Endothelial cell of umbilical vein (primary cell): ENCODE measurements around the gene MED29. TPM values are rescaled to one million over a fixed set of nuclear protein-coding genes. Genes with fewer than 3 reads are reported as not detected.
A peak's percentile ranks its signal among the peaks of the same experiment; 100 is the strongest.

Experiments used
- BruUV-seq: library from RNA; stranded (reverse); fragments of 400-500 nt; replicated peaks from 2 replicates; lab custom pipeline; 2021; lab: Mats Ljungman, UMichigan
- CTCF ChIA-PET: fragments of 300-600, 350-600 bp; sonication (Branson Sonifier 250); formaldehyde crosslinking; loops from one replicate; lab custom pipeline; 2021; ENCODE audit warnings: antibody characterized with exemption, inconsistent platforms; lab: Charles Lee
- POLR2A ChIA-PET: fragments of 300-600, 350-600 bp; sonication (Branson Sonifier 250); formaldehyde crosslinking; loops from one replicate; lab custom pipeline; 2021; ENCODE audit warnings: antibody characterized with exemption, inconsistent platforms; lab: Charles Lee
- DNase-seq: peaks from one replicate; pipeline ENCODE4 v3.0.0-alpha.2; 2011; ENCODE audit warnings: low read depth, low spot score
- FAIRE-seq: peaks from 2 replicates; lab custom pipeline; 2011; peaks lifted over from hg19 to GRCh38; lab: Jason Lieb, UNC
- H2AFZ ChIP-seq: 2 replicates; pipeline ENCODE4 v1.6.0; 2012; ENCODE audit warnings: low read depth, low read length, control low read depth, inconsistent platforms
- H3K27ac ChIP-seq: 2 replicates; pipeline ENCODE4 v1.5.1; 2011; ENCODE audit warnings: low read depth, mild to moderate bottlenecking, control low read depth, low read length, moderate library complexity; ENCODE audit not compliant: insufficient read depth
- H3K27me3 ChIP-seq, 2 experiments: 2 replicates each; pipeline versions ENCODE4 v1.6.0 to v1.6.1; 2011; ENCODE audit warnings: low read length in 2 of 2, mixed read lengths in 1 of 2; ENCODE audit not compliant: control insufficient read depth in 2 of 2, insufficient read depth in 2 of 2
- H3K36me3 ChIP-seq, 2 experiments: 2 replicates in 1 of 2; 3 replicates in 1 of 2; pipeline ENCODE4 v1.5.1; 2011; ENCODE audit warnings: low read length in 2 of 2, mild to moderate bottlenecking in 1 of 2, moderate library complexity in 1 of 2; ENCODE audit not compliant: control insufficient read depth in 2 of 2, insufficient read depth in 2 of 2; ENCODE audit errors: extremely low read depth in 1 of 2
- H3K4me1 ChIP-seq: 3 replicates; pipeline ENCODE4 v1.5.1; 2011; ENCODE audit warnings: mild to moderate bottlenecking, low read length; ENCODE audit not compliant: control insufficient read depth, insufficient read depth; ENCODE audit errors: extremely low read depth
- H3K4me2 ChIP-seq: 2 replicates; pipeline ENCODE4 v1.6.1; 2011; ENCODE audit warnings: low read length, control low read depth, mixed read lengths; ENCODE audit not compliant: insufficient read depth
- H3K4me3 ChIP-seq, 3 experiments: fragments of 200-600 bp in 1 of 3; sonication (generic), shearing (Covaris generic) in 1 of 3; replicated peaks in 1 of 3; 2 replicates each; pipeline ENCODE4 v1.5.1; 2011 to 2016; ENCODE audit warnings: control low read depth in 3 of 3, low read length in 3 of 3, mild to moderate bottlenecking in 2 of 3, inconsistent platforms in 1 of 3, low read depth in 1 of 3, moderate library complexity in 1 of 3; ENCODE audit not compliant: insufficient read depth in 1 of 3
- H3K79me2 ChIP-seq: 2 replicates; pipeline ENCODE4 v1.6.0; 2012; ENCODE audit warnings: low read length, inconsistent platforms; ENCODE audit not compliant: control insufficient read depth, insufficient read depth
- H3K9ac ChIP-seq: replicated peaks from 2 replicates; pipeline ENCODE3; 2011; ENCODE audit warnings: low read length, control low read depth; ENCODE audit not compliant: insufficient read depth; ENCODE audit errors: extremely low read depth
- H3K9me1 ChIP-seq: replicated peaks from 3 replicates; pipeline ENCODE4 v1.6.0; 2011; ENCODE audit warnings: mild to moderate bottlenecking, low read length; ENCODE audit not compliant: control insufficient read depth, insufficient read depth; ENCODE audit errors: extremely low read depth
- H3K9me3 ChIP-seq: replicated peaks from 2 replicates; pipeline ENCODE4 v1.5.1; 2012; ENCODE audit warnings: low read length, inconsistent platforms; ENCODE audit not compliant: control insufficient read depth, insufficient read depth
- H4K20me1 ChIP-seq: replicated peaks from 2 replicates; pipeline ENCODE3; 2011; ENCODE audit warnings: mild to moderate bottlenecking, low read length; ENCODE audit not compliant: control insufficient read depth, insufficient read depth; ENCODE audit errors: extremely low read depth
- EZH2 ChIP-seq: IDR thresholded peaks from 2 replicates; pipeline ENCODE4 v1.6.1; 2012; ENCODE audit warnings: borderline replicate concordance, low read depth, mild to moderate bottlenecking, moderate library complexity, low read length, inconsistent platforms; ENCODE audit not compliant: severe bottlenecking
- FOS ChIP-seq: IDR thresholded peaks from 2 replicates; pipeline ENCODE4 v1.6.1; 2011; ENCODE audit warnings: mild to moderate bottlenecking, low read length, moderate library complexity, borderline replicate concordance; ENCODE audit not compliant: insufficient read depth
- GATA2 ChIP-seq: IDR thresholded peaks from 2 replicates; pipeline ENCODE4 v1.7.0; 2011; ENCODE audit warnings: low read depth, mild to moderate bottlenecking, moderate library complexity, mixed read lengths, low read length; ENCODE audit not compliant: insufficient read length, insufficient read depth
- JUN ChIP-seq: IDR thresholded peaks from 2 replicates; pipeline ENCODE4 v1.6.1; 2011; ENCODE audit warnings: borderline replicate concordance, low read depth; ENCODE audit not compliant: insufficient read length, insufficient read depth
- MYC ChIP-seq: IDR thresholded peaks from one replicate; pipeline ENCODE4 v1.6.1; 2011; ENCODE audit warnings: mild to moderate bottlenecking, low read depth, low read length
- POLR2A ChIP-seq: IDR thresholded peaks from 2 replicates; pipeline ENCODE4 v1.6.1; 2012; ENCODE audit warnings: low read depth, mild to moderate bottlenecking, control low read depth, low read length
- POLR2AphosphoS5 ChIP-seq: IDR thresholded peaks from 2 replicates; pipeline ENCODE4 v1.6.1; 2012; ENCODE audit warnings: low read depth, mild to moderate bottlenecking, control low read depth, low read length, moderate library complexity; ENCODE audit not compliant: insufficient read depth
- dilution Hi-C: fragments of 300-500 bp; cut with MboI; formaldehyde crosslinking; loops from one replicate; pipeline ENCODE4 v1.15.0; 2019; ENCODE audit warnings: low sequenced_read_pairs; ENCODE audit not compliant: extremely low pct_ligation_motif_present
- intact Hi-C: fragments of 100-400 bp; cut with micrococcal nuclease; formaldehyde crosslinking; loops from one replicate; pipeline ENCODE4 v1.10.0; 2022
- polyA plus RNA-seq, 4 experiments: library from polyadenylated mRNA; depleted of rRNA in 3 of 4; stranded (reverse) in 3 of 4; unstranded in 1 of 4; fragments of >200 nt; gene quantifications; 2 replicates each; pipeline versions ENCODE4 v1.2.1 to v1.2.3, GENCODE V29; 2011 to 2012; ENCODE audit warnings: missing spikeins in 1 of 4
- total RNA-seq: library from RNA; stranded (reverse); gene quantifications from 2 replicates; pipeline ENCODE4 v1.2.3, GENCODE V29; 2021
- TF ChIP-seq, protein P1 (sequence below): IDR thresholded peaks from 2 replicates; pipeline ENCODE4 v1.6.1; 2011; ENCODE audit not compliant: insufficient read depth, insufficient read length
- TF ChIP-seq, protein P2 (sequence below), 2 donors: IDR thresholded peaks; 1 replicate in 1 of 2; 2 replicates in 1 of 2; pipeline ENCODE4 v1.5.1; 2011; ENCODE audit warnings: low read length in 2 of 2, mild to moderate bottlenecking in 2 of 2, moderate library complexity in 2 of 2, control low read depth in 1 of 2, inconsistent platforms in 1 of 2, low read depth in 1 of 2; ENCODE audit not compliant: insufficient read depth in 1 of 2; ENCODE audit errors: extremely low read depth in 1 of 2

The MED29 gene
- total and polyA plus RNA-seq, 2 donors (not counting 3 experiments of a cell fraction or from before 2014, with no cell fraction given): 25.5 to 50.4 TPM

DNA sequence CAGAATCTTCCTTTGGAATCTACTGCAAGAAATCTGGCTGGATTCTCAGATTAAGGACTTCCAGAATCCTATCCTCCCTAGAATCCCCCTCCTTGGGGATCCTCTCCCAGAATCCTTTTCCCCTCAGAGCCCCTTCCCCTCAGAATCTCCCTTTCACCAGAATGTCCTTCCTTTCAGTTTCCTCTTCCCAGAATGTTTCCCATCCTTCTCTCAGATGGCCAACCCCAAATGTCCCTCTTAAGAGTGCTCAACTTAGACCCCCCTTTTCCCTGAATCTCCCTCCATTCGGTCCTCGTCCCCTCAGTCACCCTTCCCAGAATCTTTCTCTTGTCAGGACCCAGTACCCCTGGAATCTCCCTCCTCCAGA, 45.2 kb downstream of the MED29 start:
- intact Hi-C loops: loop anchor here (1.0 to 2.0 kb wide), 2 partner anchors 9 to 44 kb away; partner anchors contain the start of genes SUPT5H and TIMM50
- TSS peak; percentile 97 for BruUV-seq
- peak overlapping the region; percentile 17 for H2AFZ ChIP-seq
- no peaks in the 10 kb centered on the region for H3K27me3 ChIP-seq
- peaks cover 22% of the 10 kb centered on the region for H3K4me1 ChIP-seq
- no peaks in the 10 kb centered on the region for H3K9me3 ChIP-seq
- no peaks in the 10 kb centered on the region for H4K20me1 ChIP-seq
- dilution Hi-C loops: no loop called here
- H3K4me2 ChIP-seq: peak overlapping the region; percentile 60
- ChIA-PET POLR2A (interaction anchor here (0.6 to 1.7 kb wide), 18 partner anchors 9 to 96 kb away, joined by 3 to 18 read pairs (median 5); partner anchors contain the start of genes EID2B, MED29, PAF1 and PLEKHG2), CTCF (interaction anchor here (0.7 to 1.8 kb wide), 11 partner anchors 8 to 96 kb away, joined by 3 to 13 read pairs (median 5); partner anchors contain the start of genes MED29, PAF1, PLEKHG2 and SAMD4B)
- TF ChIP-seq POLR2AphosphoS5 (no peak), GATA2 (no peak), JUN (no peak), POLR2A (no peak), EZH2 (no peak), MYC (no peak), FOS (no peak)
- TF ChIP-seq, protein P1, sequence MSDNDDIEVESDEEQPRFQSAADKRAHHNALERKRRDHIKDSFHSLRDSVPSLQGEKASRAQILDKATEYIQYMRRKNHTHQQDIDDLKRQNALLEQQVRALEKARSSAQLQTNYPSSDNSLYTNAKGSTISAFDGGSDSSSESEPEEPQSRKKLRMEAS: no peak
- TF ChIP-seq, protein P2, sequence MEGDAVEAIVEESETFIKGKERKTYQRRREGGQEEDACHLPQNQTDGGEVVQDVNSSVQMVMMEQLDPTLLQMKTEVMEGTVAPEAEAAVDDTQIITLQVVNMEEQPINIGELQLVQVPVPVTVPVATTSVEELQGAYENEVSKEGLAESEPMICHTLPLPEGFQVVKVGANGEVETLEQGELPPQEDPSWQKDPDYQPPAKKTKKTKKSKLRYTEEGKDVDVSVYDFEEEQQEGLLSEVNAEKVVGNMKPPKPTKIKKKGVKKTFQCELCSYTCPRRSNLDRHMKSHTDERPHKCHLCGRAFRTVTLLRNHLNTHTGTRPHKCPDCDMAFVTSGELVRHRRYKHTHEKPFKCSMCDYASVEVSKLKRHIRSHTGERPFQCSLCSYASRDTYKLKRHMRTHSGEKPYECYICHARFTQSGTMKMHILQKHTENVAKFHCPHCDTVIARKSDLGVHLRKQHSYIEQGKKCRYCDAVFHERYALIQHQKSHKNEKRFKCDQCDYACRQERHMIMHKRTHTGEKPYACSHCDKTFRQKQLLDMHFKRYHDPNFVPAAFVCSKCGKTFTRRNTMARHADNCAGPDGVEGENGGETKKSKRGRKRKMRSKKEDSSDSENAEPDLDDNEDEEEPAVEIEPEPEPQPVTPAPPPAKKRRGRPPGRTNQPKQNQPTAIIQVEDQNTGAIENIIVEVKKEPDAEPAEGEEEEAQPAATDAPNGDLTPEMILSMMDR (IDR thresholded peaks at IDR 0.05; ENCODE audit: extremely low read depth in 1 of 2, insufficient read depth in 1 of 2, low read depth in 1 of 2, low read length in 2 of 2): no peak
- DNase-seq (no peak), FAIRE-seq (no peak)
- H3K4me3 ChIP-seq: peak overlapping the region; percentile 45 to 96 (median 96)
- peak overlapping the region; percentile 51 for H3K27ac ChIP-seq
- H3K79me2 ChIP-seq: peaks cover 31% of the 10 kb centered on the region
- no peaks in the 10 kb centered on the region for H3K9me1 ChIP-seq
- H3K9ac ChIP-seq: peak overlapping the region; percentile 100
- peaks cover 11 to 16% of the 10 kb centered on the region in 2 experiments for H3K36me3 ChIP-seq
